H9 (cell line): ENCODE results near the gene MED23. TPM values are rescaled to one million over a fixed set of nuclear protein-coding genes. Genes with fewer than 3 reads are reported as not detected.

ENCODE experiments used
- DNase-seq: peaks from one replicate; pipeline ENCODE4 v3.0.0-alpha.2; 2017
- H2AFZ ChIP-seq: one replicate; pipeline ENCODE4 v1.6.1; 2013; ENCODE audit warnings: mild to moderate bottlenecking, low read length, control low read depth, moderate library complexity
- H2AK5ac ChIP-seq: 2 replicates; pipeline ENCODE4 v1.6.1; 2013; ENCODE audit warnings: low read length, control low read depth, mixed read lengths; ENCODE audit not compliant: insufficient read length
- H2BK120ac ChIP-seq: one replicate; pipeline ENCODE4 v1.6.1; 2013; ENCODE audit warnings: low read depth, mild to moderate bottlenecking, low read length, control low read depth, inconsistent platforms; ENCODE audit not compliant: poor library complexity, severe bottlenecking
- H2BK12ac ChIP-seq: 2 replicates; pipeline ENCODE4 v1.6.1; 2013; ENCODE audit warnings: low read length, control low read depth, mixed read lengths, low read depth; ENCODE audit not compliant: insufficient read length
- H2BK15ac ChIP-seq: 2 replicates; pipeline ENCODE4 v1.6.1; 2013; ENCODE audit warnings: low read depth, low read length, control low read depth
- H2BK20ac ChIP-seq: one replicate; pipeline ENCODE4 v1.6.1; 2013; ENCODE audit warnings: low read depth, mild to moderate bottlenecking, low read length, control low read depth, inconsistent platforms; ENCODE audit not compliant: poor library complexity, severe bottlenecking
- H2BK5ac ChIP-seq: 2 replicates; pipeline ENCODE4 v1.6.1; 2013; ENCODE audit warnings: low read length, control low read depth, mixed read lengths; ENCODE audit not compliant: insufficient read length
- H3K14ac ChIP-seq: 2 replicates; pipeline ENCODE4 v1.6.1; 2013; ENCODE audit warnings: low read length, control low read depth; ENCODE audit not compliant: insufficient read depth
- H3K18ac ChIP-seq: 2 replicates; pipeline ENCODE4 v1.6.1; 2013; ENCODE audit warnings: low read depth, mild to moderate bottlenecking, mixed read lengths, low read length, control low read depth; ENCODE audit not compliant: insufficient read length
- H3K23ac ChIP-seq: 2 replicates; pipeline ENCODE4 v1.6.1; 2013; ENCODE audit warnings: low read length, control low read depth, mixed read lengths, low read depth; ENCODE audit not compliant: insufficient read length
- H3K23me2 ChIP-seq: 2 replicates; pipeline ENCODE4 v1.6.1; 2013; ENCODE audit warnings: low read depth, mild to moderate bottlenecking, mixed read lengths, low read length, control low read depth; ENCODE audit not compliant: insufficient read length, poor library complexity, severe bottlenecking
- H3K27ac ChIP-seq: 2 replicates; pipeline ENCODE4 v1.5.1; 2013; ENCODE audit warnings: low read length, control low read depth, mixed read lengths, low read depth; ENCODE audit not compliant: insufficient read length
- H3K27me3 ChIP-seq: 2 replicates; pipeline ENCODE4 v1.6.1; 2013; ENCODE audit warnings: low read length, control low read depth, inconsistent platforms; ENCODE audit not compliant: insufficient read depth
- H3K4ac ChIP-seq: 2 replicates; pipeline ENCODE4 v1.6.1; 2013; ENCODE audit warnings: low read depth, mild to moderate bottlenecking, control low read depth, inconsistent platforms, low read length, moderate library complexity
- H3K4me1 ChIP-seq: 2 replicates; pipeline ENCODE4 v1.6.1; 2013; ENCODE audit warnings: low read length, control low read depth, inconsistent platforms; ENCODE audit not compliant: insufficient read depth
- H3K4me2 ChIP-seq: 2 replicates; pipeline ENCODE4 v1.6.1; 2013; ENCODE audit warnings: low read length, control low read depth, mixed read lengths; ENCODE audit not compliant: insufficient read length, insufficient read depth
- H3K56ac ChIP-seq: 2 replicates; pipeline ENCODE4 v1.6.1; 2013; ENCODE audit warnings: low read depth, mild to moderate bottlenecking, mixed read lengths, low read length, control low read depth; ENCODE audit not compliant: insufficient read length
- H3K79me1 ChIP-seq: 2 replicates; pipeline ENCODE4 v1.6.1; 2013; ENCODE audit warnings: low read depth, mild to moderate bottlenecking, moderate library complexity, low read length, control low read depth, inconsistent platforms; ENCODE audit not compliant: insufficient read depth, poor library complexity, severe bottlenecking
- H3K79me2 ChIP-seq: 2 replicates; pipeline ENCODE4 v1.6.1; 2013; ENCODE audit warnings: low read length, control low read depth, inconsistent platforms; ENCODE audit not compliant: insufficient read depth
- H3K9ac ChIP-seq: 2 replicates; pipeline ENCODE4 v1.6.1; 2013; ENCODE audit warnings: low read length, control low read depth, mixed read lengths; ENCODE audit not compliant: insufficient read length; ENCODE audit errors: extremely low read depth
- H3K9me3 ChIP-seq: one replicate; pipeline ENCODE4 v1.6.1; 2013; ENCODE audit warnings: low read depth, low read length, inconsistent platforms; ENCODE audit not compliant: control insufficient read depth
- H3T11ph ChIP-seq: one replicate; pipeline ENCODE4 v1.6.1; 2013; ENCODE audit warnings: mild to moderate bottlenecking, low read length, control low read depth, inconsistent platforms
- H4K20me1 ChIP-seq: one replicate; pipeline ENCODE4 v1.6.1; 2013; ENCODE audit not compliant: control insufficient read depth, insufficient read length, insufficient read depth
- H4K5ac ChIP-seq: 2 replicates; pipeline ENCODE4 v1.6.1; 2013; ENCODE audit warnings: low read depth, mild to moderate bottlenecking, mixed read lengths, low read length, control low read depth; ENCODE audit not compliant: insufficient read length
- H4K8ac ChIP-seq: replicated peaks from 2 replicates; pipeline ENCODE4 v1.6.1; 2013; ENCODE audit warnings: low read length, control low read depth, mixed read lengths, low read depth; ENCODE audit not compliant: insufficient read length
- H4K91ac ChIP-seq: 2 replicates; pipeline ENCODE4 v1.6.1; 2013; ENCODE audit warnings: low read depth, mild to moderate bottlenecking, moderate library complexity, mixed read lengths, low read length, control low read depth; ENCODE audit not compliant: insufficient read length
- H3K27ac Mint-ChIP-seq, 3 experiments: 2 replicates in 2 of 3; 3 replicates in 1 of 3; pipeline ENCODE4 v1.8.0; 2020 to 2021; ENCODE audit warnings: mixed read lengths in 3 of 3, mild to moderate bottlenecking in 1 of 3, moderate library complexity in 1 of 3
- H3K27me3 Mint-ChIP-seq: 2 replicates; pipeline ENCODE4 v1.8.0; 2021; ENCODE audit warnings: low read depth, mild to moderate bottlenecking, moderate library complexity, mixed read lengths
- H3K36me3 Mint-ChIP-seq, 3 experiments: 2 replicates in 2 of 3; 3 replicates in 1 of 3; pipeline ENCODE4 v1.8.0; 2020 to 2021; ENCODE audit warnings: low read depth in 3 of 3, mixed read lengths in 3 of 3; ENCODE audit not compliant: insufficient read depth in 1 of 3
- H3K4me1 Mint-ChIP-seq, 2 experiments: 2 replicates each; pipeline ENCODE4 v1.8.0; 2020; ENCODE audit warnings: mixed read lengths in 2 of 2
- H3K4me3 Mint-ChIP-seq, 2 experiments: 2 replicates in 1 of 2; 3 replicates in 1 of 2; pipeline ENCODE4 v1.8.0; 2020 to 2021; ENCODE audit warnings: mild to moderate bottlenecking in 2 of 2, mixed read lengths in 2 of 2, moderate library complexity in 1 of 2
- H3K9me3 Mint-ChIP-seq, 2 experiments: 2 replicates in 1 of 2; 3 replicates in 1 of 2; pipeline ENCODE4 v1.8.0; 2020; ENCODE audit warnings: mild to moderate bottlenecking in 2 of 2, mixed read lengths in 2 of 2, moderate library complexity in 1 of 2
- WGBS: extraction: QIAGEN DNeasy Blood & Tissue Kit; methylation state at CpG from one replicate; pipeline ENCODE4 v1.1.7; 2013; ENCODE audit warnings: missing lambda C conversion rate, low lambda C conversion rate, mixed read lengths; ENCODE audit not compliant: insufficient read length; ENCODE audit errors: extremely low coverage; 5-methylcytosine and 5-hydroxymethylcytosine counted together
- total RNA-seq: library from RNA; stranded (reverse); gene quantifications from 2 replicates; pipeline ENCODE4 v1.2.1, GENCODE V29; 2021
- TF ChIP-seq, protein P1 (sequence below): fragments of 200-600 bp; sonication (generic); conservative IDR thresholded peaks from 3 replicates; pipeline ENCODE4 v1.8.0; 2021; ENCODE audit warnings: antibody characterized with exemption, mild to moderate bottlenecking

The MED23 gene
- total RNA-seq, 1 experiment from 2014 or later = 16.2 TPM

- H3K14ac ChIP-seq = no peak overlapping the region
- no peak overlapping the region for H3T11ph ChIP-seq
- H3K27me3 ChIP-seq = no peaks in the 10 kb centered on the region
- no peak overlapping the region for H2BK5ac ChIP-seq
- WGBS = no CpG with 5 or more reads among the region's 3 CpGs
- H3K36me3 Mint-ChIP-seq = no peaks in the 10 kb centered on the region
- no peak overlapping the region for H3K9ac ChIP-seq
- no peaks in the 10 kb centered on the region for H3K4me1 ChIP-seq
- H2AFZ ChIP-seq = no peak overlapping the region
- H3K23me2 ChIP-seq = no peaks in the 10 kb centered on the region
- H2BK12ac ChIP-seq = no peak overlapping the region
- no peaks in the 10 kb centered on the region for H3K79me1 ChIP-seq
- H3K23ac ChIP-seq = no peak overlapping the region
- no peak overlapping the region for H3K4me3 Mint-ChIP-seq
- H3K9me3 ChIP-seq = no peaks in the 10 kb centered on the region
- peaks cover 5% of the 10 kb centered on the region for H3K27me3 Mint-ChIP-seq
- H3K27ac ChIP-seq = no peak overlapping the region
- no peaks in the 10 kb centered on the region for H3K79me2 ChIP-seq
- TF ChIP-seq, protein P1, sequence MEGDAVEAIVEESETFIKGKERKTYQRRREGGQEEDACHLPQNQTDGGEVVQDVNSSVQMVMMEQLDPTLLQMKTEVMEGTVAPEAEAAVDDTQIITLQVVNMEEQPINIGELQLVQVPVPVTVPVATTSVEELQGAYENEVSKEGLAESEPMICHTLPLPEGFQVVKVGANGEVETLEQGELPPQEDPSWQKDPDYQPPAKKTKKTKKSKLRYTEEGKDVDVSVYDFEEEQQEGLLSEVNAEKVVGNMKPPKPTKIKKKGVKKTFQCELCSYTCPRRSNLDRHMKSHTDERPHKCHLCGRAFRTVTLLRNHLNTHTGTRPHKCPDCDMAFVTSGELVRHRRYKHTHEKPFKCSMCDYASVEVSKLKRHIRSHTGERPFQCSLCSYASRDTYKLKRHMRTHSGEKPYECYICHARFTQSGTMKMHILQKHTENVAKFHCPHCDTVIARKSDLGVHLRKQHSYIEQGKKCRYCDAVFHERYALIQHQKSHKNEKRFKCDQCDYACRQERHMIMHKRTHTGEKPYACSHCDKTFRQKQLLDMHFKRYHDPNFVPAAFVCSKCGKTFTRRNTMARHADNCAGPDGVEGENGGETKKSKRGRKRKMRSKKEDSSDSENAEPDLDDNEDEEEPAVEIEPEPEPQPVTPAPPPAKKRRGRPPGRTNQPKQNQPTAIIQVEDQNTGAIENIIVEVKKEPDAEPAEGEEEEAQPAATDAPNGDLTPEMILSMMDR = no peak
- H2BK120ac ChIP-seq = no peak overlapping the region
- no peak overlapping the region for H3K56ac ChIP-seq
- H3K18ac ChIP-seq = no peak overlapping the region
- H4K8ac ChIP-seq = no peak overlapping the region
- no peak overlapping the region for H3K4me2 ChIP-seq
- no peaks in the 10 kb centered on the region for H4K20me1 ChIP-seq
- no peak overlapping the region for H4K5ac ChIP-seq
- no peak overlapping the region for H2BK20ac ChIP-seq
- no peak overlapping the region for H2BK15ac ChIP-seq
- no peak overlapping the region for H3K27ac Mint-ChIP-seq
- no peaks in the 10 kb centered on the region for H3K9me3 Mint-ChIP-seq
- H4K91ac ChIP-seq = no peak overlapping the region
- no peak overlapping the region for H2AK5ac ChIP-seq
- no peak overlapping the region for H3K4ac ChIP-seq
- H3K4me1 Mint-ChIP-seq = no peaks in the 10 kb centered on the region
- no peak for DNase-seq
These were observed 26.3 kb upstream of the MED23 start for GRCh38 chr6:131654326-131654725.
